Effector memory CD4-positive, alpha-beta T cell (primary cell): ENCODE results near the gene APOC3.

Source experiments
- DNase-seq, 3 donors: peaks; one replicate each; pipeline ENCODE4 v3.0.0-alpha.2; 2020
- H3K27ac ChIP-seq: 2 replicates; pipeline ENCODE4 v1.7.0; 2013; ENCODE audit warnings: mild to moderate bottlenecking, low read length, moderate library complexity; ENCODE audit not compliant: insufficient read depth, poor library complexity, severe bottlenecking
- H3K27me3 ChIP-seq: replicated peaks from 2 replicates; pipeline ENCODE4 v1.7.0; 2013; ENCODE audit warnings: mild to moderate bottlenecking, low read length; ENCODE audit not compliant: insufficient read depth, control insufficient read depth, poor library complexity, severe bottlenecking
- H3K36me3 ChIP-seq: 2 replicates; pipeline ENCODE4 v1.7.0; 2013; ENCODE audit warnings: mild to moderate bottlenecking, low read length, moderate library complexity; ENCODE audit not compliant: control insufficient read depth, insufficient read depth
- H3K4me1 ChIP-seq: 2 replicates; pipeline ENCODE4 v1.7.0; 2013; ENCODE audit warnings: low read length, mild to moderate bottlenecking; ENCODE audit not compliant: control insufficient read depth, insufficient read depth, poor library complexity, severe bottlenecking
- H3K4me3 ChIP-seq: 2 replicates; pipeline ENCODE4 v1.7.0; 2013; ENCODE audit warnings: low read length, low read depth, mild to moderate bottlenecking; ENCODE audit not compliant: insufficient read depth, poor library complexity, severe bottlenecking
- H3K9me3 ChIP-seq: 2 replicates; pipeline ENCODE4 v1.7.0; 2013; ENCODE audit warnings: mild to moderate bottlenecking, low read length, moderate library complexity; ENCODE audit not compliant: control insufficient read depth
- total RNA-seq, 3 donors: gene quantifications; one replicate each; lab custom pipeline; 2026; lab: John Stamatoyannopoulos, UW

The APOC3 gene
- 0 reads per million in 3 donors for total RNA-seq

DNA sequence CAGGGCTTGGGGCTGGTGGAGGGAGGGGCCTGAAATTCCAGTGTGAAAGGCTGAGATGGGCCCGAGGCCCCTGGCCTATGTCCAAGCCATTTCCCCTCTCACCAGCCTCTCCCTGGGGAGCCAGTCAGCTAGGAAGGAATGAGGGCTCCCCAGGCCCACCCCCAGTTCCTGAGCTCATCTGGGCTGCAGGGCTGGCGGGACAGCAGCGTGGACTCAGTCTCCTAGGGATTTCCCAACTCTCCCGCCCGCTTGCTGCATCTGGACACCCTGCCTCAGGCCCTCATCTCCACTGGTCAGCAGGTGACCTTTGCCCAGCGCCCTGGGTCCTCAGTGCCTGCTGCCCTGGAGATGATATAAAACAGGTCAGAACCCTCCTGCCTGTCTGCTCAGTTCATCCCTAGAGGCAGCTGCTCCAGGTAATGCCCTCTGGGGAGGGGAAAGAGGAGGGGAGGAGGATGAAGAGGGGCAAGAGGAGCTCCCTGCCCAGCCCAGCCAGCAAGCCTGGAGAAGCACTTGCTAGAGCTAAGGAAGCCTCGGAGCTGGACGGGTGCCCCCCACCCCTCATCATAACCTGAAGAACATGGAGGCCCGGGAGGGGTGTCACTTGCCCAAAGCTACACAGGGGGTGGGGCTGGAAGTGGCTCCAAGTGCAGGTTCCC lies at the start of gene APOC3:
Gene APOC3, plus strand, starts transcription at position 383 of the 659 bp plus-strand sequence. CDS start 676 bp downstream, outside the sequence.
- H3K4me1 ChIP-seq: no peaks in the 10 kb centered on the region
- H3K36me3 ChIP-seq: no peaks in the 10 kb centered on the region
- no peak within 1 kb of the TSS for H3K4me3 ChIP-seq
- no peak for DNase-seq
- no peak within 1 kb of the TSS for H3K27ac ChIP-seq
- H3K9me3 ChIP-seq: no peaks in the 10 kb centered on the region
- H3K27me3 ChIP-seq: no peaks in the 10 kb centered on the region

DNA sequence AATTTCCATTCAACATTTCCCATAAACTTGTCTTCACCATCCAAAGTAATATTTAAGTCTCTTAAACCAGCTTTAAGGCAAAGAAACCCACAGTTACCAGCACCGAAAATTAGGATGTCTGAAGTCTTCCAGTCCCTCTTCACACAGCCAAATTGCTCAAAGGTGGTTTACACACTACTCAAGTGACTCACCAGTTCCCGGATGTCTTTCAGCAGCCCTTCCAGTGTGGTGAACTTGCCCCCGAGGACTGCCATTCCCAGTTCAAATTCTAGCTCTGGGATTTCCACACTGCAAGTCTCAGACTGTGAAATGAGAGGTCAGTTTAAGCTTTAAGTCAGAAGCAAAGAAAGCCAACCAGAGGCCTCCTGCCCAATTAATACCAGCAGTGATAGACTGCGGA lies 47.0 kb upstream of the APOC3 start:
- H3K4me1 ChIP-seq: peaks cover 15% of the 10 kb centered on the region
- H3K27ac ChIP-seq: no peak overlapping the region
- no peaks in the 10 kb centered on the region for H3K9me3 ChIP-seq
- no peak for DNase-seq
- H3K36me3 ChIP-seq: peaks cover 81% of the 10 kb centered on the region
- H3K4me3 ChIP-seq: no peak overlapping the region
- no peaks in the 10 kb centered on the region for H3K27me3 ChIP-seq

DNA sequence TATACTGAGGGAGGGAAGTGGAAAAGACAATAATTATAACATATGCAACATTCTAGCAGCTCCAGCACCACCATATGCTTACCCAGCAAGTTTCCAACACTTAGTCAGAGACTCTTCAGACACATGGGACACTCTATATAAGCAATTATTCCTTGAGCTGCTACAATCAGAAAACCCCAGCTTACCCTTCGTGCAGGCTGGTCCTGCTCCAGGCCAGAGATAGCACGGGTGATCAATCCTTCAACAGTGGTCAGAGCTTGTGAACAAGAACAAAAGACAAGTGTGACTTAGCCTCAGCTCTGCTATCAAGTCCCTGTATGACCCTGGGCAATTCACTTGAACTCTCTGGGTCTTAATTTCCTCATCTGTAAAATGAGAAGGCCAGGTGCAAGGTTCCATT lies 43.4 kb upstream of the APOC3 start:
- no peaks in the 10 kb centered on the region for H3K27me3 ChIP-seq
- H3K27ac ChIP-seq: no peak overlapping the region
- H3K9me3 ChIP-seq: no peaks in the 10 kb centered on the region
- peaks cover 26% of the 10 kb centered on the region for H3K4me1 ChIP-seq
- DNase-seq: no peak
- peaks cover 51% of the 10 kb centered on the region for H3K36me3 ChIP-seq
- no peak overlapping the region for H3K4me3 ChIP-seq

DNA sequence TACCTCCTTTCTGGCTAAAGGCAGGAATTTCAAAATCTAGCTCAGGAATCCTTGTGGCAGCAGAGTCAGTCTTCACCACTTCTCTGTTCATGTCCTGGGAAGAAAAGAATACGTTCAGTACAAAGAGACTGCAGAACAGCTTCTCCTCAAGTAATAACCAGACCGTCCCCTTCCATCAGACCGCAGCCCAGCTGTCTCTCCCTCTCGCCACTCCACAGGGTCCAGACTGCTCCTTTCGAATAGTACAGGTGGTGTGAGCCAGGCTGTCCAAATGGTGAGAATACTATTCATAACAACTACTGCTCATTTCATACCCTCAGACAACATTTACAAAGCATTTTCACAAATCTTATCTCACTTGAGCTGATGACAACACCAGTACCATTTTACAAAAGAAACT lies 42.7 kb upstream of the APOC3 start:
- Histone ChIP-seq H3K4me1 (peaks cover 29% of the 10 kb centered on the region), H3K4me3 (peak overlapping the region; percentile 88), H3K27me3 (no peaks in the 10 kb centered on the region), H3K36me3 (peaks cover 45% of the 10 kb centered on the region), H3K27ac (peak overlapping the region; percentile 85), H3K9me3 (no peaks in the 10 kb centered on the region)
- DNase-seq: no peak

DNA sequence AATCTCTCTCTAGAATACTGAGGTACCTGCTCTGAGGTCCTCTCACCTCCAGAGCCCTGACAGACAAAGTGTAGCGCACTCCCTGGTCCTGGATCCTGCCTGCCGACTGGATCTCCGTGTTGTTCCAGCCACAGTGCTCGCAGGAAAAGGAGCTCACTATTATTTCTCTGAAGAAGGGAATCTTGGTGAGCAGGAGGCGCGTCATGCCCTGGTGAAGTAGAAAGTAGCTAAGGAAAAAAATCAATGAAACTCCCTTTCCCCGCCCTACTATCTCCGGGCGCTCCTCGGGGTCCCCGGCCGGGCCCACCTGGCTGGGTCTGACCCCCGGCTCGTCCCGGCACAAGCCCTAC lies 42.3 kb upstream of the APOC3 start:
- Histone ChIP-seq H3K9me3 (no peaks in the 10 kb centered on the region), H3K27me3 (no peaks in the 10 kb centered on the region), H3K4me3 (peak overlapping the region; percentile 88), H3K27ac (peak overlapping the region; percentile 85), H3K4me1 (peaks cover 29% of the 10 kb centered on the region), H3K36me3 (peaks cover 41% of the 10 kb centered on the region)
- DNase-seq: no peak

DNA sequence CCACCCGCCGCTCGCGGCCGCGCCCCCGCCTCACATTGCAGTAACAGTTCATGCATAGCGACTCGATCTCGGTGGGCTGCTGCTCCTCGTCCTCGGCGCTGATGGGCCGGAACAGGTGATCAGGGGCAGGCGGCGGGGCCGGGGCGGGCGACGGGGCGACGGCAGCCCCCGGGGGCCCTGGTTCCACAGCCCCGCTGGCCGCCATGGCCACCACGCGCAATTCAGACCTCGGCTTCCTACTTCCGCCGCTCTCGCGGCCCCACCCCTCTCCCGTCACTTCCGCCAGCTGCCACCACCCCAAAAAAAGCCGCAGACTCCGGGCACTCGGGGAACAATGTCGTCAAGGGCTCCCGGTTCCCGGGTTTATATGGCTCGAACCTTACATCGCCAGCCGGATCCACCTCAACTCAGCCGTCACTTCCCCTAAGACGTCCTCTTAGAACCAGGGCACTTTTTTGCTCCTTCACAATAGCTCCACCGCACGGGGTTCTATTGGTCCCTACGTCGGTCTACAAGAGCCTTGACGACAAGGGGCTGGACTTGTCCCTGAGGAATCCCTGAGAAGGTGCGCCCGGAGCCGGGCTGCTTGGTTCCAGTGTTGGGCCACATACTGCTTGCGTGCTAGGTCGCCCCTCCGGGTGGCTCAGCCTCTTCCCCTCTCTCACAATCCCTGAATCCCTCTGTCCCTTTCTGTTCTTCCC lies 41.8 kb upstream of the APOC3 start, which contains the start of gene ZPR1:
Gene ZPR1, minus strand, starts transcription at position 238 of the 701 bp plus-strand sequence. Its CDS starts 33 bp downstream, at position 205.
- H3K27me3 ChIP-seq: no peaks in the 10 kb centered on the region
- H3K4me1 ChIP-seq: peaks cover 29% of the 10 kb centered on the region
- H3K27ac ChIP-seq: peak within 1 kb of the TSS; percentile 85
- no peaks in the 10 kb centered on the region for H3K9me3 ChIP-seq
- peak within 1 kb of the TSS; percentile 88 for H3K4me3 ChIP-seq
- peaks cover 36% of the 10 kb centered on the region for H3K36me3 ChIP-seq
- peak; percentile 78 to 85 (median 79) for DNase-seq

DNA sequence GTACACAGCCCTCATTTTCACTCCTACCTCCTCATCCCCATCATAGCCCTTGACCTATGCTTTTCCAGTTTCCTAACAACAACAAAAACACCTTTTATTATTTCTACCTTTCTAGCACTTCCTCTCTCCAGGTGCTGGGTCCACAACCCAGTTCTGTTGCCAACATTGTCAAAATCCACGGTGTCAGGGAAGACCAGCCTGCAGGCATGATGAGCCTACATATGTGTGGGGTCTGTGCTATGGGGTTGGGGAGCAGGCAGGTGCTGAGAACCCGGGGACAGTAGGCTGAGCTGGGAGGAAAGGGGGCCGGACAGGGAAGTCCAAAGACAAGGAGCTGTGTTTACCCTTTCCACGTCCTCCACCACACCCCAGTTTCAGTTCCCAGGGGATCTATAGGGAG lies 41.2 kb upstream of the APOC3 start:
- no peak for DNase-seq
- no peaks in the 10 kb centered on the region for H3K27me3 ChIP-seq
- H3K36me3 ChIP-seq: peaks cover 30% of the 10 kb centered on the region
- peaks cover 29% of the 10 kb centered on the region for H3K4me1 ChIP-seq
- peak overlapping the region; percentile 85 for H3K27ac ChIP-seq
- no peaks in the 10 kb centered on the region for H3K9me3 ChIP-seq
- peak overlapping the region; percentile 88 for H3K4me3 ChIP-seq

DNA sequence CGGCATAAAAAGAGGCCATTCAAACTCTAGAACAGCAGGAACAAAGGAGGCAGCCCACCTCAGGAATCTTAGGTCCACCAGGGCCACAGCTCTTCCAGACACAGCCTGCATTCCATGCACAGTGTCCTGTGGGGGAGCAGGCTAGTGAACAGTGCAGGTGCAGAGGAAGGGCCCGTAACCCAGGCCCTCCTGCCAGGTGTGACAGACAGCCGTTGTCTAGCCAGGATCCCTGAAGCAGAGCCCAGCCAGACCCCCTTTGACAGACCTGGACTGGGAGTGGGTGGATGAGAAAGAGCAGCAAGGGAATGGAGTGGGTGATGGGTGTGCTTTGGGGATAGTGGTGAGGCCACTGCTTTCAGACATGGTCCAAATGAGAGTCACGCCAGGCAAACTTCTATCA lies 40.7 kb upstream of the APOC3 start:
- Histone ChIP-seq H3K4me3 (no peak overlapping the region), H3K27me3 (no peaks in the 10 kb centered on the region), H3K4me1 (peaks cover 29% of the 10 kb centered on the region), H3K27ac (no peak overlapping the region), H3K9me3 (no peaks in the 10 kb centered on the region), H3K36me3 (peaks cover 26% of the 10 kb centered on the region)
- no peak for DNase-seq

DNA sequence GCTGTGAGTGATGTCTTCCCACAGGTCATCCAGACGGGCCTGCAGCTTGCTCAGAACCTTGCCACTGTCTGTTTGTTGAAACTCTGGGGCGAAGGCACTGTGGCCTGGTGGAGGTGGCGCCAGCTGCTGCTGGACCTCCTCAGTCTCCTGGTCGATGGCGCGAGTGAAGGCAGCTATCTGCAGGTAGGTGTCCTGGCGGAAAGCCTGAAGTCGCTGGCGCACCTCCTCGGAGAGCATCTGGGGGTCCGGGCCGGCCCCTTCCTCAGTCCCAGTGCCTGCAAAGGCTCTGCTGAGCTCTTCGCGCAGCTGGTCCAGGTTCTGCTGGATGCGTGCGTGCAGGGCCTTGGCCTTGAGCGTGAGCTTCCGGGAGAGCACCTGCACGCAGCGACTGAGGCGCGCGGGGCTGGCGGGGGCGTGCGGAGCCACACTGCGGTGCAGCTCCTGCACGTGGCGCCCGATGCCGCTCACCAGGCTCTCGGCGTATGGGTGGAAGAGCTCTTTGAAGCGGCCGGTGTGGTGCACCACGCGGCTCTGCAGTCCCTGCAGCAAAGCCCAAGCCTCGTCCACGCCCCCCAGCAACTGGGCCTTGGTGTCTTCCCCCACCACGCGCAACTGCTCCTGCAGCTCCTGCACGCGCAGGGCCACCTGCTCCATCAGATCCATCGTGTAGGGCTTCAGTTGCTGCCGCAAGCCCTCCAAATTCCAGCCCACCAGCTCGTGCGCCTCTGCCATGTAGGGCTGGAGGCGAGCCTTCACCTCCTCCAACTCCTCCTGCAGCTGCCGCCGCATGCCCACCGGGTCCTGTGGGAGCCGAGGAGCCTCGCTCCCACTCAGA lies 39.3 kb upstream of the APOC3 start:
- Histone ChIP-seq H3K27me3 (no peaks in the 10 kb centered on the region), H3K9me3 (no peaks in the 10 kb centered on the region), H3K4me3 (no peak overlapping the region), H3K27ac (no peak overlapping the region), H3K4me1 (peaks cover 29% of the 10 kb centered on the region), H3K36me3 (peaks cover 11% of the 10 kb centered on the region)
- DNase-seq: no peak
